Measurements from ENCODE around the gene PARS2. TPM values are rescaled to one million over a fixed set of nuclear protein-coding genes. Genes with fewer than 3 reads are reported as not detected.

The PARS2 gene
- total and polyA plus RNA-seq, 5 donors: 2.0 to 3.7 (median 2.9) TPM

GRCh38 chr1:54767526-54767925 lies 3.2 kb upstream of the PARS2 start:
- ATAC-seq (no peak), DNase-seq (no peak)
- Histone ChIP-seq H3K4me3 (ENCODE audit: low read length) (no peak overlapping the region), H3K9me3 (ENCODE audit: control insufficient read depth, low read length) (no peaks in the 10 kb centered on the region), H3K27ac (ENCODE audit: low read length) (no peak overlapping the region), H3K4me1 (ENCODE audit: control insufficient read depth, insufficient read depth, low read length) (no peaks in the 10 kb centered on the region), H3K27me3 (ENCODE audit: control insufficient read depth, insufficient read depth) (no peaks in the 10 kb centered on the region)
- intact Hi-C loops (cut with DNase I): no loop called here
- 39% methylated on average over 6 of the region's 6 CpGs for WGBS

DNA sequence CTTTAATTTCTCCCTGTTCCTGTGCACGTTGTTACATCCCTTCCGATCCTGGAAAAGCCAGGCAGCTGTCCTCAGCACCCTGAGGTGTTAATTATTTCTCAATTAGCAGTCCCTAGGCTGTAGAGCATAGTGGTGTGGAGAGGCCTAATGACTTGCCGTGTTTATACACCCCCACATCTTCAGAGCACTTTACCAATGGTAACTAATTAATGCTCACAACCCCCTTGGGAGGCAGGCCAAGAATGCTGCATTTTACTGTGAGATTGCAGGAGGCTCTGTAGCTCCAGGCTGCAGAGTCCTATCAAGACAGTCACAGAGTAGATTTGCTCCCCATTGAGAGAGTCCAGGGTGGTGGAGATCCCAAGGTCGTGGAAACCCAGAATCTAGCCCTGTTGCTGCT lies 2.4 kb upstream of the PARS2 start:
- Histone ChIP-seq H3K27ac (ENCODE audit: low read length) (no peak overlapping the region), H3K27me3 (ENCODE audit: control insufficient read depth, insufficient read depth) (no peaks in the 10 kb centered on the region), H3K4me3 (ENCODE audit: low read length) (no peak overlapping the region), H3K4me1 (ENCODE audit: control insufficient read depth, insufficient read depth, low read length) (no peaks in the 10 kb centered on the region), H3K9me3 (ENCODE audit: control insufficient read depth, low read length) (no peaks in the 10 kb centered on the region)
- intact Hi-C loops (cut with DNase I): no loop called here
- 23% methylated on average over 4 of the region's 4 CpGs for WGBS
- ATAC-seq: no peak
- DNase-seq: no peak

GRCh38 chr1:54764922-54765561 lies 719 bp upstream of the PARS2 start:
- Histone ChIP-seq H3K9me3 (ENCODE audit: control insufficient read depth, low read length) (no peaks in the 10 kb centered on the region), H3K27ac (ENCODE audit: low read length) (no peak overlapping the region), H3K4me3 (ENCODE audit: low read length) (peak overlapping the region; percentile 58), H3K27me3 (ENCODE audit: control insufficient read depth, insufficient read depth) (no peaks in the 10 kb centered on the region), H3K4me1 (ENCODE audit: control insufficient read depth, insufficient read depth, low read length) (no peaks in the 10 kb centered on the region)
- DNase-seq: no peak
- 59% methylated on average over 13 of the region's 13 CpGs for WGBS
- intact Hi-C loops (cut with DNase I): no loop called here
- ATAC-seq: peak; percentile 26 to 38

DNA sequence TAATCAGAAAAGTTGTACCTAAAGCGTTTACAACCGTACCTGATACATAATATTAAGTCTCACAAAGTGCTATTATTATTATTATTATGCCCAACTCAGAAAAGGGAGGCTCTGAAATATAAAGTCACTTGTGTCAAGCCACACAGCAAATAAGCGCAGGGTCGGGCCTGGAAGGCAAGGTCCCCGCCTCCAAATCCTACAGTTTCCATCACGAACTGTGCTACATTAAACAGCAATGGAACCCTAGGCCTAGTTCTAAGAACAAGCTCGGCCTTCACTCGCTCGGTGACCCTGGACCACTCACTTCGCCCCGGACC lies 549 bp downstream of the PARS2 start:
- no peaks in the 10 kb centered on the region for H3K4me1 ChIP-seq (ENCODE audit: control insufficient read depth, insufficient read depth, low read length)
- no peak for DNase-seq
- no peaks in the 10 kb centered on the region for H3K27me3 ChIP-seq (ENCODE audit: control insufficient read depth, insufficient read depth)
- 3% methylated on average over 11 of the region's 11 CpGs for WGBS
- H3K4me3 ChIP-seq (ENCODE audit: low read length): peak overlapping the region; percentile 56
- intact Hi-C loops (cut with DNase I): no loop called here
- ATAC-seq: no peak
- H3K27ac ChIP-seq (ENCODE audit: low read length): peak overlapping the region; percentile 49
- no peaks in the 10 kb centered on the region for H3K9me3 ChIP-seq (ENCODE audit: control insufficient read depth, low read length)

DNA sequence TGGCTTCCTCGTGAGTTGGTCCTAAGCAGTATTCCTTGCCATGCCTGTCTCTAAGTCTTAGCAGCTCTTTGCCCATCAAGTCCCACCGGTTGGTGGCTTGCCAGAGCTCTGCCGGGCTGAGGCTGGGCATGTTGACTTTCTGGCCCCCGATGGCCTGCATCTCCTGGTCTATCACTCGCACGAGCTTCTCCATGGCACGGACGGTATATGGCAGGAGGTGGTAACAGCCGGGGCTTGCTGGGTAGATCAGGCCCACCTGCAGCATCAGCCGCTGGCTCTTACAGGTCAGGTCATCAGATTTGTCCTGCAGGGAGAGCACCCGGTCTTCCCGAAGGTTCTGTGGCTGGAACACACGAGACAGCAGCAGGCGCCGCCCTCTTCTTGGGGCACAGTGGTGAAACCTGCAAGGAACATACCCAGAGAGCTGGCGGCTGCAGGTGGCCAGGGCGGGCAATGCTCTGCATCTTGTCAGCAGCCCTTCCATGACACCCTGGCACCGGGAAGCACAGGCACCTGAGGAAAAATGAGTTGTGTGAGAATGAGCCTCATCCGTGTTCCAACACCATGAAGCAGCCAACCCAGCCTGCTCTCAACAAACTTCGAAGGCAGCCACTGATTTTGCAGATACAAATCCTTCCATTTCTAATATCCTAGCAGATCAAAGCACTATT lies 5.5 kb downstream of the PARS2 start:
- WGBS: 91% methylated on average over 20 of the region's 20 CpGs
- H3K9me3 ChIP-seq (ENCODE audit: control insufficient read depth, low read length): no peaks in the 10 kb centered on the region

DNA sequence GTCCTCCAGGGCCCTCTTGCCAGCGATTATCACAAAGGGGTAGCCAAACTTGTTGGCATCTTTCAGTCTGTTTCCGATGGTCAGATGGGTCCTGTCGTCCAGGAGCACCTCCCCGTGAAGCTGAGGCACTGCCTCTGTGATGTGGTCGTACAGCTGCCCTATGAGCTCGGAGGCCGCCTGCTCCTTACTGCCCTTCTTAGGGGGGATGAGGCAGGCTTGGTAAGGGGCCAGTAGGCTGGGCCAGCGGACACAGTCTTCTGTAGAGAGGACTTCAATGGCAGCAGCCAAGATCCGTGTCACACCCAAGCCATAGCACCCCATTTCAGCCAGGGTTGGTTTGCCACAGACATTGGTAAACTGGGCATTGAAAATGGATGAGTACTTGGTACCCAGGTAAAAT lies 6.5 kb downstream of the PARS2 start:
- WGBS: 98% methylated on average over 9 of the region's 9 CpGs
- H3K4me1 ChIP-seq (ENCODE audit: control insufficient read depth, insufficient read depth, low read length): no peaks in the 10 kb centered on the region
- no peaks in the 10 kb centered on the region for H3K27me3 ChIP-seq (ENCODE audit: control insufficient read depth, insufficient read depth)
- no peaks in the 10 kb centered on the region for H3K9me3 ChIP-seq (ENCODE audit: control insufficient read depth, low read length)
- intact Hi-C loops (cut with DNase I): loop anchor here in 1 of 4 donors (5.0 kb wide), 1 partner anchor 46 kb away; no protein-coding TSS in a partner anchor
- DNase-seq: no peak
- ATAC-seq: no peak
- no peak overlapping the region for H3K27ac ChIP-seq (ENCODE audit: low read length)
- H3K4me3 ChIP-seq (ENCODE audit: low read length): no peak overlapping the region

More for the DNA sequence above, 5.5 kb downstream of the PARS2 start:
- H3K27ac ChIP-seq (ENCODE audit: low read length): no peak overlapping the region
- H3K27me3 ChIP-seq (ENCODE audit: control insufficient read depth, insufficient read depth): no peaks in the 10 kb centered on the region
- no peak for ATAC-seq
- intact Hi-C loops (cut with DNase I): loop anchor here in 1 of 4 donors (5.0 kb wide), 1 partner anchor 47 kb away; no protein-coding TSS in a partner anchor
- H3K4me1 ChIP-seq (ENCODE audit: control insufficient read depth, insufficient read depth, low read length): no peaks in the 10 kb centered on the region
- DNase-seq: no peak
- no peak overlapping the region for H3K4me3 ChIP-seq (ENCODE audit: low read length)

GRCh38 chr1:54754486-54755285 lies 9.6 kb downstream of the PARS2 start:
- ATAC-seq: peak; percentile 31 to 32
- H3K9me3 ChIP-seq (ENCODE audit: control insufficient read depth, low read length): no peaks in the 10 kb centered on the region

GRCh38 chr1:54754045-54754444 lies 10.3 kb downstream of the PARS2 start:
- no peaks in the 10 kb centered on the region for H3K27me3 ChIP-seq (ENCODE audit: control insufficient read depth, insufficient read depth)
- ATAC-seq (peak in 1 of 2 donors; percentile 23), DNase-seq (no peak)
- WGBS: 93% methylated on average over 22 of the region's 22 CpGs
- H3K27ac ChIP-seq (ENCODE audit: low read length): no peak overlapping the region
- H3K9me3 ChIP-seq (ENCODE audit: control insufficient read depth, low read length): no peaks in the 10 kb centered on the region
- no peak overlapping the region for H3K4me3 ChIP-seq (ENCODE audit: low read length)
- intact Hi-C loops (cut with DNase I): no loop called here
- no peaks in the 10 kb centered on the region for H3K4me1 ChIP-seq (ENCODE audit: control insufficient read depth, insufficient read depth, low read length)

More at GRCh38 chr1:54754486-54755285, 9.6 kb downstream of the PARS2 start:
- H3K4me1 ChIP-seq (ENCODE audit: control insufficient read depth, insufficient read depth, low read length): no peaks in the 10 kb centered on the region
- intact Hi-C loops (cut with DNase I): loop anchor here in 1 of 4 donors (5.0 kb wide), 1 partner anchor 42 kb away; no protein-coding TSS in a partner anchor
- 91% methylated on average over 25 of the region's 25 CpGs for whole genome bisulfite sequencing
- DNase-seq: no peak
- H3K4me3 ChIP-seq (ENCODE audit: low read length): no peak overlapping the region
- no peaks in the 10 kb centered on the region for H3K27me3 ChIP-seq (ENCODE audit: control insufficient read depth, insufficient read depth)
- no peak overlapping the region for H3K27ac ChIP-seq (ENCODE audit: low read length)

- H3K27ac ChIP-seq (ENCODE audit: low read length): no peak overlapping the region
- no peak overlapping the region for H3K4me3 ChIP-seq (ENCODE audit: low read length)
- no peaks in the 10 kb centered on the region for H3K9me3 ChIP-seq (ENCODE audit: control insufficient read depth, low read length)
- DNase-seq: no peak
- no peaks in the 10 kb centered on the region for H3K4me1 ChIP-seq (ENCODE audit: control insufficient read depth, insufficient read depth, low read length)
- no peaks in the 10 kb centered on the region for H3K27me3 ChIP-seq (ENCODE audit: control insufficient read depth, insufficient read depth)
- 61% methylated on average over 4 of the region's 4 CpGs for WGBS
- no peak for ATAC-seq
- intact Hi-C loops (cut with DNase I): no loop called here
Observed at GRCh38 chr1:54751426-54751825, 12.9 kb downstream of the PARS2 start.

GRCh38 chr1:54750596-54750995 lies 13.7 kb downstream of the PARS2 start:
- WGBS: 77% methylated on average over 6 of the region's 6 CpGs
- Histone ChIP-seq H3K4me3 (ENCODE audit: low read length) (no peak overlapping the region), H3K4me1 (ENCODE audit: control insufficient read depth, insufficient read depth, low read length) (no peaks in the 10 kb centered on the region), H3K27ac (ENCODE audit: low read length) (no peak overlapping the region), H3K9me3 (ENCODE audit: control insufficient read depth, low read length) (no peaks in the 10 kb centered on the region), H3K27me3 (ENCODE audit: control insufficient read depth, insufficient read depth) (no peaks in the 10 kb centered on the region)
- intact Hi-C loops (cut with DNase I): no loop called here
- no peak for DNase-seq
- ATAC-seq: no peak
